RWPE1 (cell line): ENCODE measurements around the gene ALDH3B1.
A peak's percentile ranks its signal among the peaks of the same experiment; 100 is the strongest.

Experiments used
- CTCF ChIA-PET: fragments of 350-600 bp; sonication (Branson Sonifier 250); formaldehyde crosslinking; extraction: SDS; loops from one replicate; lab custom pipeline; 2021; lab: Yijun Ruan, JAX
- POLR2A ChIA-PET: fragments of 400-600 bp; formaldehyde crosslinking; extraction: SDS; loops from one replicate; lab custom pipeline; 2020; ENCODE audit warnings: antibody characterized with exemption; ENCODE audit not compliant: low non-redundant PET; lab: Yijun Ruan, JAX
- DNase-seq: peaks from one replicate; pipeline ENCODE4 v3.0.0; 2012; ENCODE audit warnings: low spot score
- H3K27ac ChIP-seq: fragments of 450-650 bp; 2 replicates; pipeline ENCODE4 v1.5.1; 2017
- TF ChIP-seq, protein P1 (sequence below): fragments of 450-650 bp; conservative IDR thresholded peaks from 2 replicates; pipeline ENCODE4 v1.5.1; 2017; ENCODE audit warnings: low read depth, mild to moderate bottlenecking

The ALDH3B1 gene

DNA sequence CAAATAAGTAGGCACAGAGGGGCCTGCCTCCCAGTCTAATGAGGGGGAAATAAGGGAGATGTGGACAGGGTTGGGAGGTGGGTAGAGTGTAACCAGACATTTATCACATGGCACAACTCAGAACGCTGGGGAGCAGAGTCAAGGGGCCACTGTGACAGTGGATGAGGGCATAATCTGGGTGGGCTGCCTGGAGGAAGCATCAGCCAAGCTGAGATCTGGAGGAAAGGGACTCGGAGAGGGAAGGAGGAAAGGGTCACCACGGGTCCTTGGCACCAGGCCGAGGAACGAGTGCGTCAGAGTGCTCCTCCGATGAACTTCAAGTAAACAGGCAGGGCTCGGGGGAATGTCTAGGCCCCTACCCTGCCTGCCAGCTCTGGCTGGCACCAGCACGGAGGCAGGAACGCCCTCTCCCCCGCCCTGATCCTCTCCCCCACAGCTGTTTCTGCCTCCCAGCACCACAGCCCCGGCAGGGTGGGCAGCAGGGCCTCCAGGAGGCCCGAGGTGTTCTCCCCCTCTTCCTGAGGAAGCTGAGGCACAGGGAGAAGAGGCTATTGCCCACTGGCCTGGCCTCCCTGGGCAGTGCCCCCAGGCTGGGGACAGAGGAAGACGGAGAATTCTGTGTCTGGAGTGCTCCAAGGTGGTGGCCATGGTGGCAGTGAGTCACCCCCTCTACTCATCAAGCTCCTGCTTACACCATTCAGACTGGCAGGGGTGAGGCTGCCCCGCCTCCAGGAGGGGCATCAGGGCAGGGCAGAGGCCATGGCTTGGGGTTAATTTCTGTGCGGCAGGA lies 4.2 kb downstream of the ALDH3B1 start:
- peak; percentile 82 for DNase-seq
- TF ChIP-seq, protein P1, sequence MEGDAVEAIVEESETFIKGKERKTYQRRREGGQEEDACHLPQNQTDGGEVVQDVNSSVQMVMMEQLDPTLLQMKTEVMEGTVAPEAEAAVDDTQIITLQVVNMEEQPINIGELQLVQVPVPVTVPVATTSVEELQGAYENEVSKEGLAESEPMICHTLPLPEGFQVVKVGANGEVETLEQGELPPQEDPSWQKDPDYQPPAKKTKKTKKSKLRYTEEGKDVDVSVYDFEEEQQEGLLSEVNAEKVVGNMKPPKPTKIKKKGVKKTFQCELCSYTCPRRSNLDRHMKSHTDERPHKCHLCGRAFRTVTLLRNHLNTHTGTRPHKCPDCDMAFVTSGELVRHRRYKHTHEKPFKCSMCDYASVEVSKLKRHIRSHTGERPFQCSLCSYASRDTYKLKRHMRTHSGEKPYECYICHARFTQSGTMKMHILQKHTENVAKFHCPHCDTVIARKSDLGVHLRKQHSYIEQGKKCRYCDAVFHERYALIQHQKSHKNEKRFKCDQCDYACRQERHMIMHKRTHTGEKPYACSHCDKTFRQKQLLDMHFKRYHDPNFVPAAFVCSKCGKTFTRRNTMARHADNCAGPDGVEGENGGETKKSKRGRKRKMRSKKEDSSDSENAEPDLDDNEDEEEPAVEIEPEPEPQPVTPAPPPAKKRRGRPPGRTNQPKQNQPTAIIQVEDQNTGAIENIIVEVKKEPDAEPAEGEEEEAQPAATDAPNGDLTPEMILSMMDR = no peak
- ChIA-PET CTCF (no interaction called here), POLR2A (interaction anchor here (0.6 kb wide), 1 partner anchor 23 kb away, joined by 3 read pairs; no protein-coding TSS in a partner anchor)
- H3K27ac ChIP-seq = peak overlapping the region; percentile 99

DNA sequence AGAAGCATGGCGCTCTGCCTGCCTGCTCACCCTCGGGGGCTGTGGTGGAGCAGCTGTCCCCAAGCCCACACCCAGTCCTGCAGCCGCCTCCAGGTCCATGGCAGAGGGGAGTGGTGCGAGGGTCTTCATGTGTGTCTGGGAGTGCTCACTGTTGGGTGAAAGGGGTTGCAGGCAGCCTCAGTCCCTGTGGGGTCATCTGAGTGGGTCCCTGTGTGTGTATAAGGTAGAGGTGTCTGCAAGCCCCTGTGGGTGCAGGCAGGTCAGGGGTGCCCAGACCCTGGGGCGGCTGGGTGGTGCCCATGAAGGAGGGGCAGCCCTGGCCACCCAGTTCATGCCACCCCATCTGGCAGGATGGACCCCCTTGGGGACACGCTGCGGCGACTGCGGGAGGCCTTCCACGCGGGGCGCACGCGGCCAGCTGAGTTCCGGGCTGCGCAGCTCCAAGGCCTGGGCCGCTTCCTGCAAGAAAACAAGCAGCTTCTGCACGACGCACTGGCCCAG lies 4.9 kb downstream of the ALDH3B1 start:
- ChIA-PET CTCF (no interaction called here), POLR2A (interaction anchor here (0.6 kb wide), 1 partner anchor 23 kb away, joined by 3 read pairs; no protein-coding TSS in a partner anchor)
- no peak for DNase-seq
- TF ChIP-seq, protein P1 = no peak
- peak overlapping the region; percentile 99 for H3K27ac ChIP-seq

DNA sequence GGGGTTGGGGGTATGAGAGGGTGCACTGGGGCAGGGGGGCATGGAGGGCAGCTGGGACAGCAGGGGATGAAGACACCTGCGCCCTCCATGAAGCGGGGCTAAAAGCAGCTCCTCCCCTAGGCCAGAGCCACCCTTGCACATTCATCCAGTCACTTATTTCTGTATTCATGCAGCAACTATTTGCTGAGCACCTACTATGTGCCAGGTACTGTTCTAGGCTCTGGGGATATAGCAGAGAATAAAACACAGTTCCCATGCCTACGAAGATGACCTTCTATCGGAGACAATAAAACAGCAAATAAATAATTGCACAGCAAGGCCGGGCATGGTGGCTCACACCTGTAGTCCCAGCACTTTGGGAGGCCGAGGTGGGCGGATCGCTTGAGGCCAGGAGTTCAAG lies 5.3 kb downstream of the ALDH3B1 start:
- peak overlapping the region; percentile 99 for H3K27ac ChIP-seq
- no peak for DNase-seq
- ChIA-PET CTCF (interaction anchor here (1.0 kb wide), 1 partner anchor 14 kb away, joined by 3 read pairs; no protein-coding TSS in a partner anchor), POLR2A (no interaction called here)
- TF ChIP-seq, protein P1 = no peak

DNA sequence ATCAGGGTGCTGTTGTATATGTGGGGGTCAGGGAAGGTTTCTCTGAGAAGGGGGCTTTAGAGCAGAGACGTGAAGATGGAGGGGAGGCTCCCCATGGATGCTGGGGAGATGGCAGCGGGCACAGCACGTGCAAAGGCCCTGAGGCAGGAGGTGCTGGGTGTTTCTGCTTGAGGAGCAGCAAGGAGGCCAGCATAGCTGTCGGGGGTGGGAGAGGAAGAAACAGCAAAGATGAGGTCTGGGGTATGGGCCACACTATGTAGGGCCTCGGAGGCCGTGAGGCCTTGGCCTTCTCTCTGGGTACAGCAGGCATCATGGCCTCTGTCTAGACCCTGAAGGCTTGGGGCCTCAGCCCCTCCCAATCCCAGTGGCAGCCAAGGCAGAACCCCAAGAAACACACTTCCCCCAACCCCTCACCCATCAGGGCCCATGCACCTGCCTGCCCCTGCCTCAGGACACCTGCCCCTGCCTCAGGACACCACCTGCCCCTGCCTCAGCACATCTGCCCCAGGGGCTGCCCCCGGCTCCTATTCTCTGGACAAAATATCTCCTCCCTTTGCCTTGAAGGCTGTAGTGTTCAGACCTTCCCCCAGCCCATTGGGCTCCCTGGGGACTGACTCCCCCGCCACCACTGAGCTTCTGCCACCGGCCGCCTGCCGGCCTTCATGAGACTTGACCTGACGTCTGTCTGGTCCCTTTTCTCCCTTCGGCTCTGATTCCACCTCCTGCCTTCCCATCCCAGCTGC lies 6.2 kb downstream of the ALDH3B1 start:
- peak overlapping the region; percentile 99 for H3K27ac ChIP-seq
- TF ChIP-seq, protein P1 = no peak
- ChIA-PET CTCF (interaction anchor here (1.0 kb wide), 1 partner anchor 13 kb away, joined by 3 read pairs; no protein-coding TSS in a partner anchor), POLR2A (no interaction called here)
- DNase-seq = no peak

DNA sequence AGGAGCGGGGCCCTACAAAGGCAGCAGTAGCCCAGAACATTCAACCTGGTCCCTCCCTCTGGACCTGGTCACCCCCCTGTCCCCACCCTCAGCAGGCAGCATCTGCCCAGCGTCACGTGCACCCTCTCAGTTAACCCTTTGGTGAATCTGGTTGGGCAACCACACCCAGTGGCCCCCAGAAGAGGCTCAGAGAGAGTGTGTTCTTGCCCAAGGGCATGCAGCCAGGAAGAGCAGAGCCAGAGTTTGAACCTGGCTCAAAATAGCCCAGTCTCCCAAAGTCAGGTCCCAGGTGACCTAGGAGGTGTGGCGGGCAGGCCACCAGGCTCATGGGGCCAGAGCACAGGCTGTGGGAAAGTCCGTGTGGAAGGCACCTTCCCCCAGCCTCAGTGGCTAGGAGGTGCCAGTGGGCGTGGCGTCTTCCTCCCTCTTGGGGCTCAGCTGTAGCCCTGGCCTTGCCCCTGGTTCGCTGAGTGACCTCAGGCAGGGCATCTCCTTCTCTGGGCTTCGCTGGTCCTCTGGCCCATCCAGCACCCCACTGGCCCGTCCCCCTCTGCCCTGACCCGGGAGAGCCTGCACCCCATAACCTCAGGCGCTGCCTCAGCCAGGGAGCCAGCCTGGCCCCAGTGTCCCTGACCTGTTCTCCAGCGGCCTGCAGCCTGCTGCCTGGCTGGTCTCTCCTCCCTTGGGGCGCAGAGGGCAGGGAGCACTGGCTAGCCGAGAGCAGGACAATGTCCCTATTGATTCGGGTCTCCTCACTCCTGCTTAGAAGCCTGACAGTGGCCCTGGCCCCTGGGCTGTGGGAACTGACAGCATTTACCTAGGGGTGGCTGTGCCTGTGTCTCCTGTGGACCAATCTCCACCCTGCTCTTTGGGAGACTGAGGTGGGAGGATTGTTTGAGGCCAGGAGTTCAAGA lies 7.0 kb downstream of the ALDH3B1 start:
- POLR2A ChIA-PET = no interaction called here
- DNase-seq = no peak
- peak overlapping the region; percentile 99 for H3K27ac ChIP-seq
- CTCF ChIA-PET = no interaction called here
- TF ChIP-seq, protein P1 = no peak
